ENCODE measurements around the gene GIGYF2. TPM values are rescaled to one million over a fixed set of nuclear protein-coding genes. Genes with fewer than 3 reads are reported as not detected.

GIGYF2 gene
- total and polyA plus RNA-seq, 2 of the 13 experiments (the other 11 are each of a cell fraction or from before 2014, with no cell fraction given): 44.9 to 73.5 TPM

- TF ChIP-seq BRD4 (CRISPR knock-in tag; IDR thresholded peaks at IDR 0.05) (no peak), POLR2AphosphoS5 (IDR thresholded peaks at IDR 0.05; ENCODE audit: low read depth, low read length) (peak; percentile 35; the same call in 1 of the 2 replicates), NAIF1 (CRISPR knock-in tag; IDR thresholded peaks at IDR 0.05; ENCODE audit: borderline replicate concordance) (no peak), ZNF136 (CRISPR knock-in tag; IDR thresholded peaks at IDR 0.05; ENCODE audit: low read depth) (no peak), ZNF644 (CRISPR knock-in tag; IDR thresholded peaks at IDR 0.05; ENCODE audit: low read depth) (no peak), HNF4G (IDR thresholded peaks at IDR 0.05; ENCODE audit: borderline replicate concordance, low read depth, low read length) (no peak), HNF4G (CRISPR knock-in tag; IDR thresholded peaks at IDR 0.05; ENCODE audit: borderline replicate concordance, low read depth) (no peak), KLF16 (CRISPR knock-in tag; IDR thresholded peaks at IDR 0.05) (no peak), CBX5 (CRISPR knock-in tag; IDR thresholded peaks at IDR 0.05; ENCODE audit: borderline replicate concordance) (0 out of 2 replicates have a peak, but pooled peaks have one; percentile 3), MIER3 (CRISPR knock-in tag; IDR thresholded peaks at IDR 0.05; ENCODE audit: borderline replicate concordance) (no peak), PRDM4 (CRISPR knock-in tag; IDR thresholded peaks at IDR 0.05; ENCODE audit: borderline replicate concordance) (no peak), ZNF557 (CRISPR knock-in tag; IDR thresholded peaks at IDR 0.05) (no peak), ZNF879 (CRISPR knock-in tag; IDR thresholded peaks at IDR 0.05) (no peak), ZNF598 (CRISPR knock-in tag; IDR thresholded peaks at IDR 0.05; ENCODE audit: borderline replicate concordance) (no peak), MIER2 (CRISPR knock-in tag; IDR thresholded peaks at IDR 0.05) (no peak), CEBPB (IDR thresholded peaks at IDR 0.05; ENCODE audit: borderline replicate concordance, low read depth, low read length) (no peak), CAMTA2 (CRISPR knock-in tag; IDR thresholded peaks at IDR 0.05; ENCODE audit: borderline replicate concordance) (no peak), TAF15 (IDR thresholded peaks at IDR 0.05; ENCODE audit: low read depth, low read length, poor library complexity, severe bottlenecking) (no peak), ZNF639 (CRISPR knock-in tag; conservative IDR thresholded peaks at IDR 0.05) (no peak), CENPBD1 (CRISPR knock-in tag; IDR thresholded peaks at IDR 0.05; ENCODE audit: borderline replicate concordance, low read depth) (no peak), ZNF776 (CRISPR knock-in tag; IDR thresholded peaks at IDR 0.05) (0 out of 2 replicates have a peak, but pooled peaks have one; percentile 12), HIVEP1 (CRISPR knock-in tag; IDR thresholded peaks at IDR 0.05) (0 out of 2 replicates have a peak, but pooled peaks have one; percentile 6), RARG (CRISPR knock-in tag; IDR thresholded peaks at IDR 0.05; ENCODE audit: low read depth) (no peak), NONO (IDR thresholded peaks at IDR 0.05) (no peak), NONO (CRISPR knock-in tag; conservative IDR thresholded peaks at IDR 0.05) (no peak), NR0B2 (CRISPR knock-in tag; IDR thresholded peaks at IDR 0.05) (0 out of 2 replicates have a peak, but pooled peaks have one; percentile 8), IKZF5 (CRISPR knock-in tag; IDR thresholded peaks at IDR 0.05) (no peak)
Measured at GRCh38 chr2:232872826-232873225, 175.7 kb downstream of the GIGYF2 start (continued).
